ENCODE results near the gene EPM2A. TPM values are rescaled to one million over a fixed set of nuclear protein-coding genes. Genes with fewer than 3 reads are reported as not detected.

EPM2A gene
- total and polyA plus RNA-seq, 2 donors (not counting 1 experiment from before 2014, with no cell fraction given), result 4.1 to 8.3 TPM

GRCh38 chr6:145761584-145761983, 26.3 kb upstream of the EPM2A start:
- Histone ChIP-seq H3K79me2 (ENCODE audit: control insufficient read depth, insufficient read depth, low read length) (no peaks in the 10 kb centered on the region), H4K20me1 (ENCODE audit: control insufficient read depth, extremely low read depth, insufficient read depth, low read length) (no peaks in the 10 kb centered on the region), H3K4me1 (ENCODE audit: control insufficient read depth, extremely low read depth, insufficient read depth, low read length) (no peaks in the 10 kb centered on the region), H3K27me3 (ENCODE audit: control insufficient read depth, insufficient read depth, low read length) (no peaks in the 10 kb centered on the region), H3K27ac (ENCODE audit: insufficient read depth, low read length) (no peak overlapping the region), H3K36me3 (ENCODE audit: control insufficient read depth, insufficient read depth, low read length) (no peaks in the 10 kb centered on the region), H3K9ac (ENCODE audit: insufficient read depth, low read length) (no peak overlapping the region), H3K4me3 (replicated peaks in 1 of 4; ENCODE audit: control extremely low read depth in 1 of 4, insufficient read depth in 1 of 4, low read depth in 3 of 4, low read length in 4 of 4) (no peak overlapping the region), H2AFZ (ENCODE audit: low read length) (no peak overlapping the region), H3K4me2 (ENCODE audit: extremely low read depth, insufficient read depth, low read length) (no peak overlapping the region), H3K9me3 (ENCODE audit: control insufficient read depth, insufficient read depth, low read depth, low read length) (no peaks in the 10 kb centered on the region)
- no peak for TF ChIP-seq CTCF (conservative IDR thresholded peaks at IDR 0.05 in 1 of 2, IDR thresholded peaks at IDR 0.05 in 1 of 2; ENCODE audit: low read depth in 1 of 2, low read length in 2 of 2)
- no peak for DNase-seq (ENCODE audit: low read depth in 2 of 2)

DNA sequence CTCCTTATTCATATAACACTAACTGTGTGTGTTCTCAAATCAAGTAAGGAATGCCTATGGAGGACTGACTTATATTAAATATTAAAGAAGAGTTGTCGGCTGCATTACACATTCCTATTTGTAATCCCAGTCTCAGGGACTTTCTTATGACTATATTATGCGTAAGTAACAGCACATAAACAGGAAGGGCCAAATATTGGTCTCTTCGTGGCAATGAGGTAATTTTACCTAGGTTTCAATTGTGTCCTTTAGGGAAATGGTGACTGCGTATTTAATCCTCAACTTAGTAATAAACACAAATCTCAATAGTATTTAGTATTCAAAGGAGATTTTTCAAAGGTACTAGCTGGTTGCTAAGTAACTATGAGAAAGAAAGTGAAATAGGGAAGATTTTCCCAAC, 22.8 kb upstream of the EPM2A start:
- H4K20me1 ChIP-seq (ENCODE audit: control insufficient read depth, extremely low read depth, insufficient read depth, low read length), result no peaks in the 10 kb centered on the region
- H3K4me2 ChIP-seq (ENCODE audit: extremely low read depth, insufficient read depth, low read length), result no peak overlapping the region
- H3K4me1 ChIP-seq (ENCODE audit: control insufficient read depth, extremely low read depth, insufficient read depth, low read length), result no peaks in the 10 kb centered on the region
- H3K79me2 ChIP-seq (ENCODE audit: control insufficient read depth, insufficient read depth, low read length), result no peaks in the 10 kb centered on the region
- DNase-seq (ENCODE audit: low read depth in 2 of 2), result peak in 1 of 2 donors; percentile 21
- H3K4me3 ChIP-seq (replicated peaks in 1 of 4; ENCODE audit: control extremely low read depth in 1 of 4, insufficient read depth in 1 of 4, low read depth in 3 of 4, low read length in 4 of 4), result no peak overlapping the region
- H3K36me3 ChIP-seq (ENCODE audit: control insufficient read depth, insufficient read depth, low read length), result no peaks in the 10 kb centered on the region
- no peak overlapping the region for H2AFZ ChIP-seq (ENCODE audit: low read length)
- H3K27me3 ChIP-seq (ENCODE audit: control insufficient read depth, insufficient read depth, low read length), result no peaks in the 10 kb centered on the region
- H3K27ac ChIP-seq (ENCODE audit: insufficient read depth, low read length), result no peak overlapping the region
- H3K9ac ChIP-seq (ENCODE audit: insufficient read depth, low read length), result no peak overlapping the region
- TF ChIP-seq CTCF (conservative IDR thresholded peaks at IDR 0.05 in 1 of 2, IDR thresholded peaks at IDR 0.05 in 1 of 2; ENCODE audit: low read depth in 1 of 2, low read length in 2 of 2) (no peak), EZH2 (IDR thresholded peaks at IDR 0.05; ENCODE audit: low read length, missing control alignments) (no peak)
- H3K9me3 ChIP-seq (ENCODE audit: control insufficient read depth, insufficient read depth, low read depth, low read length), result no peaks in the 10 kb centered on the region

- Histone ChIP-seq H4K20me1 (ENCODE audit: control insufficient read depth, extremely low read depth, insufficient read depth, low read length) (no peaks in the 10 kb centered on the region), H3K36me3 (ENCODE audit: control insufficient read depth, insufficient read depth, low read length) (no peaks in the 10 kb centered on the region), H3K9me3 (ENCODE audit: control insufficient read depth, insufficient read depth, low read depth, low read length) (no peaks in the 10 kb centered on the region), H3K27me3 (ENCODE audit: control insufficient read depth, insufficient read depth, low read length) (no peaks in the 10 kb centered on the region), H3K79me2 (ENCODE audit: control insufficient read depth, insufficient read depth, low read length) (no peaks in the 10 kb centered on the region), H3K4me1 (ENCODE audit: control insufficient read depth, extremely low read depth, insufficient read depth, low read length) (no peaks in the 10 kb centered on the region), H2AFZ (ENCODE audit: low read length) (no peak overlapping the region), H3K4me2 (ENCODE audit: extremely low read depth, insufficient read depth, low read length) (no peak overlapping the region), H3K27ac (ENCODE audit: insufficient read depth, low read length) (no peak overlapping the region), H3K4me3 (replicated peaks in 1 of 4; ENCODE audit: control extremely low read depth in 1 of 4, insufficient read depth in 1 of 4, low read depth in 3 of 4, low read length in 4 of 4) (no peak overlapping the region), H3K9ac (ENCODE audit: insufficient read depth, low read length) (no peak overlapping the region)
- DNase-seq (ENCODE audit: low read depth in 2 of 2), result peak; percentile 91 to 98
- TF ChIP-seq EZH2 (IDR thresholded peaks at IDR 0.05; ENCODE audit: low read length, missing control alignments), result no peak
- no peak for TF ChIP-seq CTCF (conservative IDR thresholded peaks at IDR 0.05 in 1 of 2, IDR thresholded peaks at IDR 0.05 in 1 of 2; ENCODE audit: low read depth in 1 of 2, low read length in 2 of 2)
Observed at GRCh38 chr6:145756170-145756662, 20.9 kb upstream of the EPM2A start.
